Measurements from ENCODE around the gene TRPV4. TPM values are rescaled to one million over a fixed set of nuclear protein-coding genes. Genes with fewer than 3 reads are reported as not detected.

The TRPV4 gene
- total RNA-seq, 1 experiment from 2014 or later, result 2.9 TPM

DNA sequence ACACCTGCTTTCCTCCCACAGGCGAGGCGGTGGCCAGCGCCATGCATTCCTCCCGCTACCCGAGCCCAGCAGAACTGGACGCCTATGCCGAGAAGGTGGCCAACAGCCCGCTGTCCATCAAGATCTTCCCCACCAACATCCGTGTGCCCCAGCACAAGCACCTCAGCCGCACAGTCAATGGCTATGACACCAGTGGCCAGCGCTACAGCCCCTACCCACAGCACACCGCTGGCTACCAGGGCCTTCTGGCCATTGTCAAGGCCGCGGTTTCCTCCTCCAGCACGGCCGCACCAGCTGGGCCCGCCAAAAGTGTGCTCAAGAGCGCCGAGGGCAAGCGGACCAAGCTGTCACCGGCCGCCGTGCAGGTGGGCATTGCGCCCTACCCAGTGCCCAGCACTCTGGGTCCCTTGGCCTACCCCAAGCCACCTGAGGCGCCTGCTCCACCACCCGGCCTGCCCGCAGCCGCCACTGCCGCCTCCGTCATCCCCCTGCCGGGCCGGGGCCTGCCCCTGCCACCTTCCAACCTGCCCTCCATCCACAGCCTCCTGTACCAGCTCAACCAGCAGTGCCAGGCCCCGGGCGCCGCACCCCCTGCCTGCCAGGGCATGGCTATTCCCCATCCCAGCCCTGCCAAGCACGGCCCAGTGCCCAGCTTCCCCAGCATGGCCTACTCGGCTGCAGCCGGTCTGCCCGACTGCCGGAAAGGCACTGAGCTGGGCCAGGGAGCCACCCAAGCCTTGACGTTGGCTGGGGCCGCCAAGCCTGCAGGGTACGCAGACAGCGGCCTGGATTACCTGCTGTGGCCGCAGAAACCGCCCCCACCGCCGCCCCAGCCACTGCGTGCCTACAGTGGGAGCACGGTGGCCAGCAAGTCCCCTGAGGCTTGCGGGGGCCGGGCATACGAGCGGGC lies 65.0 kb downstream of the TRPV4 start (continued):
- no peak for TF ChIP-seq E2F1 (CRISPR knock-in tag; IDR thresholded peaks at IDR 0.05)
- TF ChIP-seq SP1 (CRISPR knock-in tag; conservative IDR thresholded peaks at IDR 0.05), result no peak
- TF ChIP-seq TCF7 (CRISPR knock-in tag; IDR thresholded peaks at IDR 0.05; ENCODE audit: low read depth), result no peak
- TF ChIP-seq FOXJ3 (CRISPR knock-in tag; IDR thresholded peaks at IDR 0.05; ENCODE audit: borderline replicate concordance), result no peak
- no peak for TF ChIP-seq TEAD4 (CRISPR knock-in tag; IDR thresholded peaks at IDR 0.05)

GRCh38 chr12:109767456-109767855 lies 65.7 kb downstream of the TRPV4 start:
- ChIA-PET POLR2A (interaction anchor here (0.6 kb wide), 1 partner anchor 104 kb away, joined by 7 read pairs; no protein-coding TSS in a partner anchor), CTCF (no interaction called here)
- Mint-ChIP-seq H3K9me3 (0 out of 2 replicates have a peak, but pooled peaks cover 4% of the 10 kb centered on the region), H3K27me3 (ENCODE audit: low read depth) (no peaks in the 10 kb centered on the region), H3K4me1 (peaks cover 13% of the 10 kb centered on the region; the same call in 1 of the 2 replicates), H3K27ac (no peak overlapping the region), H3K36me3 (no peaks in the 10 kb centered on the region), H3K4me3 (no peak overlapping the region)
- DNase-seq (ENCODE audit: low spot score) (no peak), ATAC-seq (no peak)
- TF ChIP-seq ARID4B (CRISPR knock-in tag; IDR thresholded peaks at IDR 0.05; ENCODE audit: borderline replicate concordance) (no peak), ESRRA (CRISPR knock-in tag; IDR thresholded peaks at IDR 0.05; ENCODE audit: borderline replicate concordance) (no peak), MAX (CRISPR knock-in tag; IDR thresholded peaks at IDR 0.05) (no peak), GTF2I (CRISPR knock-in tag; conservative IDR thresholded peaks at IDR 0.05) (no peak), NFATC4 (CRISPR knock-in tag; IDR thresholded peaks at IDR 0.05) (no peak), KAT7 (CRISPR knock-in tag; IDR thresholded peaks at IDR 0.05; ENCODE audit: borderline replicate concordance) (no peak)

DNA sequence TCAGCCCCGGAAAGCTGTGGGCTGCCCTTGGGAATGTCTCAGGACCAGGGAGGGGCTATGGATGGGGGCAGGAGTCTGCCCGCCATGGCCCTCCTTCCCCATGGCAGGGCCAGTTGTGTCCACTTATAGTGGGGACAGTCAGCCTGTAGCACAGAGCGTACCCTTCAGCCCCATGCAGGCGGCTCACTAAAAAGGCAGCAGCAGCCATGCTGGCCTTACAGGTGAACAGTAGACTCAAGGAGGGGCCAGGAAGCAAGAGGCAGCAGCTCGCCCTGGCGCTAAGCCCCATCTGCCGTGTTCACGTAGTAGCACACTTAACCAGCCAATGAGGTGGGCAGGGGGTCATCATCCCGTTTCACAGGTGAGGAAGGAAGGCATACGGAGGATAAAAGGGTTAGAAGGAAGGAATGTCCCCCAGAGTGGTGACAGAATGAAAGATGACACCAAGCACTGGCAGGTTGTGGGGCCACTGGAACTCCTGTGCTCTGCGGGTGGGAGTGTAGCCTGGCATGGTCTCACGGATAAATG lies 66.9 kb downstream of the TRPV4 start:
- ATAC-seq, result no peak; the same call in 1 of the 2 replicates
- POLR2A ChIA-PET, result no interaction called here

More for the DNA sequence above, 66.9 kb downstream of the TRPV4 start:
- Mint-ChIP-seq H3K27ac (no peak overlapping the region), H3K27me3 (ENCODE audit: low read depth) (no peaks in the 10 kb centered on the region), H3K4me3 (no peak overlapping the region), H3K4me1 (peaks cover 3% of the 10 kb centered on the region; the same call in 1 of the 2 replicates), H3K9me3 (0 out of 2 replicates have a peak, but pooled peaks cover 4% of the 10 kb centered on the region), H3K36me3 (no peaks in the 10 kb centered on the region)
- CTCF ChIA-PET, result interaction anchor here (1.1 to 1.7 kb wide), 2 partner anchors 9 to 79 kb away, joined by 3 to 5 read pairs; no protein-coding TSS in a partner anchor
- no peak for TF ChIP-seq CREB1 (CRISPR knock-in tag; IDR thresholded peaks at IDR 0.05)
- TF ChIP-seq, protein P1, sequence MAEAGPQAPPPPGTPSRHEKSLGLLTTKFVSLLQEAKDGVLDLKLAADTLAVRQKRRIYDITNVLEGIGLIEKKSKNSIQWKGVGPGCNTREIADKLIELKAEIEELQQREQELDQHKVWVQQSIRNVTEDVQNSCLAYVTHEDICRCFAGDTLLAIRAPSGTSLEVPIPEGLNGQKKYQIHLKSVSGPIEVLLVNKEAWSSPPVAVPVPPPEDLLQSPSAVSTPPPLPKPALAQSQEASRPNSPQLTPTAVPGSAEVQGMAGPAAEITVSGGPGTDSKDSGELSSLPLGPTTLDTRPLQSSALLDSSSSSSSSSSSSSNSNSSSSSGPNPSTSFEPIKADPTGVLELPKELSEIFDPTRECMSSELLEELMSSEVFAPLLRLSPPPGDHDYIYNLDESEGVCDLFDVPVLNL (CRISPR knock-in tag; IDR thresholded peaks at IDR 0.05; ENCODE audit: borderline replicate concordance, low read depth), result no peak
- no peak for DNase-seq (ENCODE audit: low spot score)
